Fibroblast of the conjunctiva (primary cell): ENCODE measurements around the gene NDUFB2.
"Not testable (repeated sequence)": the region's sequence is repeated elsewhere in the genome, so short reads cannot be mapped to it uniquely, and the experiment has no call there.

Experiments
- DNase-seq: peaks from one replicate; pipeline ENCODE4 v3.0.0-alpha.2; 2010; ENCODE audit warnings: low read depth

Gene NDUFB2

GRCh38 chr7:140743255-140743654 lies 46.7 kb downstream of the NDUFB2 start:
- not testable (repeated sequence) for DNase-seq

- no peak for DNase-seq
Observed at GRCh38 chr7:140744005-140744404, 47.5 kb downstream of the NDUFB2 start.

GRCh38 chr7:140745266-140746058 lies 49.0 kb downstream of the NDUFB2 start:
- DNase-seq = no peak

DNA sequence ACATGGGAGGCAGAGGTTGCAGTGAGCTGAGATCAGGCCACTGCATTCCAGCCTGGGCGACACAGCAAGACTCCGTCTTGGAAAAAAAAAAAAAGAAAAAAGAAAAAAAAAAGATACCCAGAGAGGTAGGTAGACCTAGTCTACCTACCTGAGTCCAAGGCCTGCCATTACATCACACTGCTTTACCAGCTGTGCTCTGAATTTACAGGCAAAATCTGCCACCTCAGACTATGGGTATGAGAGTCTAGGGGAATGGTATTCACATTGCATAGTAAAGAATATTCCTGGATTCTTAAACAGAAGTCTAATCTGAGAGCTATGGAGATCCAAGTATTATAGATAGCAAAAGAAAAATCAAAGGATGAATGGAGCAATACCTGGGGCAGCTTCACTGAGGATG lies 50.2 kb downstream of the NDUFB2 start:
- no peak for DNase-seq

DNA sequence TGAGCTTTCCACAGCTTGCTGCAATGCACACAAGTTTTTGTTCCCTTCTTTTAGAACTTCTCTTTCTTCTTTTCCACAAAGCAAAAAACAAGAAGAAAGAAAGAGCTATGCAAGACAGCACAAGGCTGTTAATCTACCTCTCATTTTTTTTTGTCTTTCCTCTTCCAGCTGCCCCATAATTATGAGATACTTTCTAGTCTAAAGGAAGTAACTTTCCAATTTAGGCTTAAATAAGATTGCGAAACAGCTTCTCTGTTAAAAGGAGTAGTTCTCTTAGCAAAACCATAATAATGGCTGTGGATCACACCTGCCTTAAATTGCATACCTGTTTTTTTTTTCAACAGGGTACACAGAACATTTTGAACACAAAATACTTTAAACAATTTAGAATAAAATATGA lies 56.0 kb downstream of the NDUFB2 start:
- DNase-seq = no peak

- DNase-seq = no peak
Observed at GRCh38 chr7:140754506-140754905, 58.0 kb downstream of the NDUFB2 start.
